Right atrium auricular region (tissue), 2 donors: ENCODE data around the gene AK6. TPM values are rescaled to one million over a fixed set of nuclear protein-coding genes. Genes with fewer than 3 reads are reported as not detected.
"Not testable (repeated sequence)": the region's sequence is repeated elsewhere in the genome, so short reads cannot be mapped to it uniquely, and the experiment has no call there.

Source experiments
- DNase-seq: peaks from one replicate; pipeline ENCODE4 v3.0.0-alpha.2; 2019; ENCODE audit warnings: low spot score
- H3K27ac ChIP-seq, 2 donors: fragments of 200-600 bp; sonication (generic); 1 replicate in 1 of 2; 2 replicates in 1 of 2; pipeline ENCODE4 v1.5.1; 2016 to 2019
- H3K27me3 ChIP-seq, 2 donors: fragments of 200-600 bp; sonication (generic); one replicate each; pipeline versions ENCODE4 v1.5.1 to v1.6.0; 2017 to 2019
- H3K36me3 ChIP-seq: fragments of 200-600 bp; sonication (generic); one replicate; pipeline ENCODE4 v1.5.1; 2016
- H3K4me1 ChIP-seq, 2 donors: fragments of 200-600 bp; sonication (generic); one replicate each; pipeline versions ENCODE4 v1.5.1 to v1.6.0; 2017 to 2019
- H3K4me3 ChIP-seq, 2 donors: fragments of 200-600 bp; sonication (generic); 1 replicate in 1 of 2; 2 replicates in 1 of 2; pipeline ENCODE4 v1.5.1; 2017 to 2019; ENCODE audit warnings: mild to moderate bottlenecking in 1 of 2, moderate library complexity in 1 of 2
- H3K9me3 ChIP-seq, 2 donors: fragments of 200-600 bp; sonication (generic); one replicate each; pipeline ENCODE4 v1.5.1; 2019
- CTCF ChIP-seq, 2 donors: fragments of 200-600 bp; sonication (generic); IDR thresholded peaks; one replicate each; pipeline ENCODE4 v1.5.1; 2019; ENCODE audit warnings: antibody characterized with exemption in 2 of 2
- total RNA-seq, 2 donors: library from RNA; depleted of rRNA; stranded (reverse); fragments of >200 nt; gene quantifications; one replicate each; pipeline ENCODE4 v1.1.0, GENCODE V29; 2016

The AK6 gene
- total RNA-seq, 2 donors from 2014 or later = 14.5 to 15.7 TPM

DNA sequence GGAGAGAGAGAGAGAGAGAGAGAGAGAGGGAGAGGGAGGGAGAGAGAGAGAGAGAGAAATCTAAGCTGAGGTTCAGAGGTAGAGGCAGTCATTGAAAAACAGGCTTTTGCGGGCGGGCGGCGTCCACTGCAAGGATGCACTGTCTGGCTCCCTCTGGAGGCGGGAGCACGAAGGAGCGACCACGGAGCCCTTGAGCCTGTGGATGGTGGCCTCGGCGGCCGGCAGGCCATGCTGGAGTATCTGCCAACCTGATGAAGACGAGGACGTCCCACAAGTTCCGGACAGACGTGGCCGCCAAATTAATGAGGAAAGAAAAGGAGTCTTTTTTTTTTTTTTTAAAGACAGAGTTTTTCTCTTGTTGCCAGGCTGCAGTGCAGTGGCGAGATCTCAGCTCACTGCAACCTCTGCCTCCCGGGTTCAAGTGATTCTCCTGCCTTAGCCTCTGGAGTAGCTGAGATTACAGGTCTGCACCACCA is 34.5 kb downstream of the AK6 start:
- no peaks in the 10 kb centered on the region for H3K9me3 ChIP-seq
- H3K27ac ChIP-seq = peak overlapping the region; percentile 31 to 40
- peak; percentile 85 for DNase-seq

GRCh38 chr5:69333668-69334315 is 35.5 kb downstream of the AK6 start:
- H3K4me3 ChIP-seq, H3K9me3 ChIP-seq, H3K36me3 ChIP-seq, H3K4me1 ChIP-seq, H3K27me3 ChIP-seq: not testable (repeated sequence)
- peak overlapping the region in 1 of 2 donors; percentile 40 for H3K27ac ChIP-seq
- peak; percentile 21 for DNase-seq

More for the DNA sequence above, 34.5 kb downstream of the AK6 start:
- peaks cover 0 to 4% of the 10 kb centered on the region in 2 donors for H3K4me1 ChIP-seq
- H3K36me3 ChIP-seq = no peaks in the 10 kb centered on the region
- peak; percentile 69 to 80 for TF ChIP-seq CTCF (IDR thresholded peaks at IDR 0.05)
- H3K27me3 ChIP-seq = no peaks in the 10 kb centered on the region
- peak overlapping the region; percentile 6 to 27 for H3K4me3 ChIP-seq

GRCh38 chr5:69331528-69332445 is 37.5 kb downstream of the AK6 start:
- no peak for TF ChIP-seq CTCF (IDR thresholded peaks at IDR 0.05)
- Histone ChIP-seq H3K27ac (peak overlapping the region; percentile 72 to 74), H3K9me3 (no peaks in the 10 kb centered on the region), H3K4me3 (peak overlapping the region; percentile 72 to 76), H3K36me3 (no peaks in the 10 kb centered on the region), H3K27me3 (no peaks in the 10 kb centered on the region), H3K4me1 (peaks cover 0 to 4% of the 10 kb centered on the region in 2 donors)
- no peak for DNase-seq

DNA sequence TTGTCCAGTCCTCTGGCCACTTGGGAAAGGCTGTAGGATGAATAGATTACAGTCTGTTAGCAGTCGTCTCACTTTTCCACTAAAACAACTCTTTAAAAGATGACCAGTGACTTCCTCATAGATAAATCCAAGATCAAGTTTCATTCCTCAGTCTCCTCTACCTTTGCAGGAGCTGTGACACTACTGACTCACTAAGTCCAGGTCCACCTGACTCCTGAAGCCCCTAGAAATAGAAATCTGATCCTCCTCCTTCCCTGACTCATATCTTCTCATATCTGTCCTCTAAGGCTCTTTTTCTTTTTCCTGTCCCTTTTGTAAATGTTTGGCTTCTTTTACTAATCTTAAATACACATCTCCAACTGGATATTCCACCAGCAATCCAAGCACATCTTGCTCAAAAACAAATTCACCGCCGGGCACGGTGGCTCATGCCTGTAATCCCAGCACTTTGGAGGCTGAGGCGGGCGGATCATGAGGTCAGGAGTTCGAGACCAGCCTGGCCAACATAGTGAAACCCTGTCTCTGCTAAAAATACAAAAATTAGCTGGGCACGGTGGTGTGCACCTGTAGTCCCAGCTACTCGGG is 39.3 kb downstream of the AK6 start:
- Histone ChIP-seq H3K9me3 (no peaks in the 10 kb centered on the region), H3K27me3 (no peaks in the 10 kb centered on the region), H3K4me3 (no peak overlapping the region), H3K27ac (no peak overlapping the region), H3K36me3 (no peaks in the 10 kb centered on the region), H3K4me1 (peaks cover 0 to 4% of the 10 kb centered on the region in 2 donors)
- DNase-seq = no peak
- no peak for TF ChIP-seq CTCF (IDR thresholded peaks at IDR 0.05)

DNA sequence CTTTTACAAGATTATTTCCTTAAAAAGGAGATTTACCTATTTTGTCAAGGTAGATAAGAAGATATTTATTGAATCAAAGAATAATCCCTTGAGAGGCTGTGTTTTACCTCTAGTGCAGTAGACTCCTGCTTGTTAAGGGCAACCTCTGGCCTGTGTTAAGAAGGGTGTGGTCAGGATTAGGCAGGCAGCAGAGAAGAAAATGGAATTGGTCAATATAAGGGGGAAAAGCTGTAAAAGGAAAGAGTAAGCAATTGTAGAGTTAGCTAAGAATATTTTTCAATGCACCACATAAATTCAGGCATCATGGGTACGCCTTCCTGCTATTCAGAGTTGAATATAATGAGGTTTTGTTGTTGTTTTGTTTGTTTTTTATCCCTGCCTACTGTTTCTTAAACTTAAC is 43.0 kb downstream of the AK6 start:
- no peak overlapping the region for H3K27ac ChIP-seq
- no peak overlapping the region for H3K4me3 ChIP-seq
- no peaks in the 10 kb centered on the region for H3K36me3 ChIP-seq
- H3K27me3 ChIP-seq = no peaks in the 10 kb centered on the region
- no peak for DNase-seq
- H3K4me1 ChIP-seq = no peaks in the 10 kb centered on the region
- H3K9me3 ChIP-seq = no peaks in the 10 kb centered on the region
- TF ChIP-seq CTCF (IDR thresholded peaks at IDR 0.05) = no peak

- DNase-seq = no peak
- no peak for TF ChIP-seq CTCF (IDR thresholded peaks at IDR 0.05)
- Histone ChIP-seq H3K9me3 (no peaks in the 10 kb centered on the region), H3K4me1 (no peaks in the 10 kb centered on the region), H3K27ac (no peak overlapping the region), H3K4me3 (no peak overlapping the region), H3K36me3 (no peaks in the 10 kb centered on the region), H3K27me3 (no peaks in the 10 kb centered on the region)
Observed at GRCh38 chr5:69317391-69317790, 51.9 kb downstream of the AK6 start.
